A549 (cell line): ENCODE data around the gene STARD9. TPM values are rescaled to one million over a fixed set of nuclear protein-coding genes. Genes with fewer than 3 reads are reported as not detected.

Source experiments
- ATAC-seq, 2 experiments: fragments of 200-7000 bp in 1 of 2; fragments of >200 bp in 1 of 2; cut with Nextera tagmentation in 1 of 2; cut with Tn5 transposase in 1 of 2; 3 replicates each; pipeline versions ENCODE4 v1.8.0 to v1.9.1; 2018 to 2020; ENCODE audit warnings: mild to moderate bottlenecking in 1 of 2, moderate library complexity in 1 of 2
- CTCF ChIA-PET: fragments of 300-600 bp; sonication (Branson Sonifier 250); formaldehyde crosslinking; extraction: SDS; loops from one replicate; lab custom pipeline; 2021; ENCODE audit warnings: antibody characterized with exemption, inconsistent platforms; lab: Yijun Ruan, JAX
- POLR2A ChIA-PET: fragments of 350-600 bp; formaldehyde crosslinking; extraction: SDS; loops from one replicate; lab custom pipeline; 2021; ENCODE audit warnings: antibody characterized with exemption, inconsistent platforms; lab: Yijun Ruan, JAX
- DNase-seq, 2 experiments: peaks; one replicate each; pipeline versions ENCODE4 v3.0.0 to v3.0.0-alpha.2; 2011 to 2016; ENCODE audit warnings: low read depth in 1 of 2, low spot score in 1 of 2
- FAIRE-seq: peaks from 2 replicates; lab custom pipeline; 2011; peaks lifted over from hg19 to GRCh38; lab: Jason Lieb, UNC
- H3K27ac ChIP-seq, 2 experiments: fragments of >200 bp; sonication (Bioruptor Twin); formaldehyde crosslinking; 3 replicates each; pipeline ENCODE4 v1.5.1; 2016 to 2017
- H3K4me1 ChIP-seq: fragments of >200 bp; sonication (Bioruptor Twin); formaldehyde crosslinking; 3 replicates; pipeline ENCODE4 v1.6.1; 2016
- H3K4me2 ChIP-seq: fragments of >200 bp; sonication (Bioruptor Twin); formaldehyde crosslinking; 3 replicates; pipeline ENCODE4 v1.6.1; 2016
- H3K4me3 ChIP-seq: fragments of >200 bp; sonication (Bioruptor Twin); formaldehyde crosslinking; 3 replicates; pipeline ENCODE4 v1.5.1; 2016
- H3K9me3 ChIP-seq: fragments of >200 bp; sonication (Bioruptor Twin); formaldehyde crosslinking; 3 replicates; pipeline ENCODE4 v1.6.1; 2016
- ATOH8 ChIP-seq: fragments of 250-450 bp; sonication (Bioruptor Pico); IDR thresholded peaks from 2 replicates; pipeline ENCODE4 v1.5.0; 2020; ENCODE audit warnings: low read depth, mild to moderate bottlenecking, moderate library complexity
- BCL3 ChIP-seq: fragments of >200 bp; sonication (Bioruptor Twin); formaldehyde crosslinking; IDR thresholded peaks from 3 replicates; pipeline ENCODE4 v1.6.1; 2016
- CBX8 ChIP-seq: fragments of 200-600 bp; sonication (generic); IDR thresholded peaks from 2 replicates; pipeline ENCODE4 v1.6.1; 2016
- CEBPB ChIP-seq, 2 experiments: fragments of >200 bp in 1 of 2; sonication (Bioruptor Twin) in 1 of 2; formaldehyde crosslinking in 1 of 2; IDR thresholded peaks; 2 replicates each; pipeline ENCODE4 v1.6.1; 2012 to 2016
- CHD2 ChIP-seq: fragments of 150-350 bp; IDR thresholded peaks from 2 replicates; pipeline ENCODE4 v1.6.1; 2014; ENCODE audit warnings: low read length; ENCODE audit not compliant: partially characterized antibody
- EHMT2 ChIP-seq: fragments of 200-600 bp; sonication (generic); IDR thresholded peaks from 2 replicates; pipeline ENCODE4 v1.6.1; 2016; ENCODE audit warnings: antibody characterized with exemption, low read depth, mild to moderate bottlenecking, moderate library complexity
- ELK1 ChIP-seq: fragments of 150-350 bp; IDR thresholded peaks from 2 replicates; pipeline ENCODE4 v1.6.1; 2014; ENCODE audit warnings: low read depth, mild to moderate bottlenecking, low read length
- FOXS1 ChIP-seq: fragments of 250-450 bp; sonication (Bioruptor Pico); IDR thresholded peaks from 2 replicates; pipeline ENCODE4 v1.5.0; 2020; ENCODE audit warnings: mild to moderate bottlenecking, moderate library complexity
- HEYL ChIP-seq: fragments of 250-450 bp; sonication (Bioruptor Pico); IDR thresholded peaks from 2 replicates; pipeline ENCODE4 v1.8.0; 2021; ENCODE audit warnings: mild to moderate bottlenecking, moderate library complexity
- HOXA7 ChIP-seq: fragments of 250-450 bp; sonication (Bioruptor Pico); IDR thresholded peaks from 2 replicates; pipeline ENCODE4 v1.5.0; 2020; ENCODE audit warnings: mild to moderate bottlenecking, moderate library complexity
- HOXB5 ChIP-seq: fragments of 250-450 bp; sonication (Bioruptor Pico); IDR thresholded peaks from 2 replicates; pipeline ENCODE4 v1.5.0; 2020; ENCODE audit warnings: mild to moderate bottlenecking, moderate library complexity
- JUNB ChIP-seq: fragments of >200 bp; sonication (Bioruptor Twin); formaldehyde crosslinking; IDR thresholded peaks from 2 replicates; pipeline ENCODE4 v1.6.1; 2016
- MAX ChIP-seq: IDR thresholded peaks from 2 replicates; pipeline ENCODE4 v1.6.1; 2012
- MYC ChIP-seq: IDR thresholded peaks from 2 replicates; pipeline ENCODE4 v1.6.1; 2012; ENCODE audit warnings: mild to moderate bottlenecking, inconsistent platforms, low read length, improper control_type of control experiment, borderline replicate concordance
- NFE2L2 ChIP-seq: fragments of 150-350 bp; conservative IDR thresholded peaks from 2 replicates; pipeline ENCODE4 v1.6.1; 2014; ENCODE audit warnings: low read length
- NPAS2 ChIP-seq: fragments of 250-450 bp; sonication (Bioruptor Pico); IDR thresholded peaks from 2 replicates; pipeline ENCODE4 v1.8.0; 2022; ENCODE audit warnings: mild to moderate bottlenecking, moderate library complexity, borderline replicate concordance
- NR3C1 ChIP-seq: fragments of >200 bp; sonication (Bioruptor Twin); formaldehyde crosslinking; IDR thresholded peaks from 3 replicates; pipeline ENCODE4 v1.6.1; 2017
- PHF8 ChIP-seq: fragments of 200-600 bp; sonication (generic); IDR thresholded peaks from 2 replicates; pipeline ENCODE4 v1.6.1; 2016; ENCODE audit warnings: low read depth, mild to moderate bottlenecking, antibody characterized with exemption, moderate library complexity, borderline replicate concordance
- POLR2A ChIP-seq: IDR thresholded peaks from 2 replicates; pipeline ENCODE4 v1.6.1; 2012; ENCODE audit warnings: mild to moderate bottlenecking, low read length
- POLR2AphosphoS2 ChIP-seq: conservative IDR thresholded peaks from 2 replicates; pipeline ENCODE4 v1.6.1; 2012; ENCODE audit warnings: low read length, improper control_type of control experiment, inconsistent platforms
- RAD21 ChIP-seq, 2 experiments: fragments of >200 bp in 1 of 2; sonication (Bioruptor Twin) in 1 of 2; formaldehyde crosslinking in 1 of 2; IDR thresholded peaks in 1 of 2; conservative IDR thresholded peaks in 1 of 2; 2 replicates in 1 of 2; 3 replicates in 1 of 2; pipeline ENCODE4 v1.6.1; 2012 to 2018; ENCODE audit warnings: inconsistent platforms in 1 of 2
- RARB ChIP-seq: fragments of 250-450 bp; sonication (Bioruptor Pico); IDR thresholded peaks from 2 replicates; pipeline ENCODE4 v1.8.0; 2021; ENCODE audit warnings: mild to moderate bottlenecking, moderate library complexity
- RFX5 ChIP-seq: fragments of 450-650 bp; IDR thresholded peaks from 2 replicates; pipeline ENCODE4 v1.7.1; 2014; ENCODE audit warnings: antibody characterized with exemption, mild to moderate bottlenecking, moderate library complexity
- ZFP36 ChIP-seq: fragments of 450-650 bp; IDR thresholded peaks from 2 replicates; pipeline ENCODE4 v1.6.1; 2014; ENCODE audit warnings: borderline replicate concordance; ENCODE audit not compliant: partially characterized antibody
- WGBS: methylation state at CpG from one replicate; pipeline ENCODE4 v1.1.6; 2017; ENCODE audit errors: missing lambda C conversion rate; 5-methylcytosine and 5-hydroxymethylcytosine counted together
- polyA plus RNA-seq, 4 experiments: library from polyadenylated mRNA; depleted of rRNA in 3 of 4; stranded (reverse); fragments of >200 nt; fragmentation: RNase III in 1 of 4; extraction: RNeasy Plus Mini Kit Qiagen cat#74134 plus additional on column Dnase treatment in 1 of 4; gene quantifications; 2 replicates in 3 of 4; 3 replicates in 1 of 4; pipeline ENCODE4 v1.2.3, GENCODE V29; 2011 to 2017

Gene STARD9
- polyA plus RNA-seq, 2 of the 4 experiments (the other 2 are of a cell fraction), result 1.2 TPM

- Histone ChIP-seq H3K4me1 (peaks cover 5% of the 10 kb centered on the region; the same call in 2 of the 3 replicates), H3K4me3 (no peak overlapping the region), H3K27ac (no peak overlapping the region), H3K4me2 (no peak overlapping the region), H3K9me3 (no peaks in the 10 kb centered on the region)
- DNase-seq (peak; percentile 28 to 29), ATAC-seq (peak; percentile 54 to 77; a peak in 4 of 6 replicates), FAIRE-seq (no peak)
- ChIA-PET CTCF (interaction anchor here (0.5 to 0.9 kb wide), 2 partner anchors 43 to 516 kb away, joined by 3 read pairs; partner anchors contain the start of genes HAUS2 and LRRC57), POLR2A (no interaction called here)
- whole genome bisulfite sequencing, result 83% methylated on average over 10 of the region's 10 CpGs
- TF ChIP-seq CHD2 (no peak), NFE2L2 (no peak), MAX (no peak), FOXS1 (CRISPR knock-in tag) (no peak), RFX5 (no peak), CBX8 (no peak), ELK1 (no peak), POLR2A (no peak), JUNB (no peak), ATOH8 (CRISPR knock-in tag) (no peak), BCL3 (no peak), PHF8 (no peak), HEYL (CRISPR knock-in tag) (no peak), CEBPB (IDR thresholded peaks at IDR 0.05) (no peak), MYC (no peak), EHMT2 (no peak), NR3C1 (no peak)
Observed at GRCh38 chr15:42591238-42591934, 16.0 kb downstream of the STARD9 start.

- WGBS, result 90% methylated on average over 3 of the region's 3 CpGs
- DNase-seq (no peak), ATAC-seq (no peak), FAIRE-seq (no peak)
- CTCF ChIA-PET, result no interaction called here
- H3K4me3 ChIP-seq, result no peak overlapping the region
- no peak overlapping the region for H3K27ac ChIP-seq
- POLR2A ChIA-PET, result no interaction called here
- peaks cover 5% of the 10 kb centered on the region; the same call in 2 of the 3 replicates for H3K4me1 ChIP-seq
- no peak overlapping the region for H3K4me2 ChIP-seq
- TF ChIP-seq NPAS2 (CRISPR knock-in tag), result no peak
- no peak for TF ChIP-seq CBX8
- H3K9me3 ChIP-seq, result no peaks in the 10 kb centered on the region
Observed at GRCh38 chr15:42592716-42593115, 17.3 kb downstream of the STARD9 start.

GRCh38 chr15:42593143-42593542 is 17.7 kb downstream of the STARD9 start:
- peaks cover 5% of the 10 kb centered on the region; the same call in 2 of the 3 replicates for H3K4me1 ChIP-seq
- no peaks in the 10 kb centered on the region for H3K9me3 ChIP-seq
- DNase-seq (no peak), ATAC-seq (no peak), FAIRE-seq (no peak)
- H3K4me2 ChIP-seq, result no peak overlapping the region
- ChIA-PET CTCF (interaction anchor here (0.6 kb wide), 1 partner anchor 13 kb away, joined by 4 read pairs; no protein-coding TSS in a partner anchor), POLR2A (no interaction called here)
- 95% methylated on average over 4 of the region's 4 CpGs for WGBS
- TF ChIP-seq POLR2AphosphoS2 (no peak), MYC (no peak), HOXA7 (no peak), FOXS1 (CRISPR knock-in tag) (no peak), RARB (CRISPR knock-in tag) (no peak), NPAS2 (CRISPR knock-in tag) (no peak), ATOH8 (CRISPR knock-in tag) (no peak), RAD21 (conservative IDR thresholded peaks at IDR 0.05 in 1 of 2, IDR thresholded peaks at IDR 0.05 in 1 of 2) (no peak), BCL3 (no peak), HOXB5 (CRISPR knock-in tag) (no peak), ZFP36 (no peak)
- no peak overlapping the region for H3K27ac ChIP-seq
- no peak overlapping the region for H3K4me3 ChIP-seq
